Smooth muscle cell (in vitro differentiated cells): ENCODE measurements around the gene WWOX. TPM values are rescaled to one million over a fixed set of nuclear protein-coding genes. Genes with fewer than 3 reads are reported as not detected.

Source experiments
- DNase-seq: peaks from one replicate; lab custom pipeline; 2025; ENCODE audit not compliant: unreplicated experiment; lab: John Stamatoyannopoulos, UW
- H2AFZ ChIP-seq: fragments of 200-600 bp; sonication (generic); 2 replicates; pipeline ENCODE4 v1.6.0; 2016; ENCODE audit warnings: antibody characterized with exemption, low read depth, mild to moderate bottlenecking
- H3F3A ChIP-seq: fragments of 200-600 bp; sonication (generic); 2 replicates; pipeline ENCODE4 v1.6.0; 2017; ENCODE audit warnings: antibody characterized with exemption, low read depth
- H3K27ac ChIP-seq: fragments of 200-600 bp; sonication (generic); 2 replicates; pipeline ENCODE4 v1.5.1; 2016; ENCODE audit warnings: low read depth, mild to moderate bottlenecking
- H3K27me3 ChIP-seq: fragments of 200-600 bp; sonication (generic); 2 replicates; pipeline ENCODE4 v1.6.1; 2016; ENCODE audit warnings: low read depth, mild to moderate bottlenecking
- H3K36me3 ChIP-seq: fragments of 200-600 bp; sonication (generic); 2 replicates; pipeline ENCODE4 v1.5.1; 2016; ENCODE audit warnings: low read depth
- H3K4me1 ChIP-seq: fragments of 200-600 bp; sonication (generic); 2 replicates; pipeline ENCODE4 v1.5.1; 2016; ENCODE audit warnings: low read depth
- H3K4me2 ChIP-seq: fragments of 200-600 bp; sonication (generic); 2 replicates; pipeline ENCODE4 v1.6.0; 2016; ENCODE audit warnings: mild to moderate bottlenecking
- H3K4me3 ChIP-seq: fragments of 200-600 bp; sonication (generic); 2 replicates; pipeline ENCODE4 v1.5.1; 2016; ENCODE audit warnings: mild to moderate bottlenecking
- H3K79me2 ChIP-seq: fragments of 200-600 bp; sonication (generic); 2 replicates; pipeline ENCODE4 v1.6.0; 2016; ENCODE audit warnings: low read depth, mild to moderate bottlenecking
- H3K9ac ChIP-seq: fragments of 200-600 bp; sonication (generic); 2 replicates; pipeline ENCODE4 v1.6.0; 2016; ENCODE audit warnings: low read depth
- H3K9me3 ChIP-seq: fragments of 200-600 bp; sonication (generic); replicated peaks from 2 replicates; pipeline ENCODE4 v1.5.1; 2016; ENCODE audit warnings: low read depth
- H4K20me1 ChIP-seq: fragments of 200-600 bp; sonication (generic); 2 replicates; pipeline ENCODE4 v1.6.0; 2016; ENCODE audit warnings: low read depth
- CTCF ChIP-seq: fragments of 200-600 bp; sonication (generic); IDR thresholded peaks from 2 replicates; pipeline ENCODE4 v1.5.1; 2017; ENCODE audit warnings: borderline replicate concordance, mild to moderate bottlenecking, antibody characterized with exemption; ENCODE audit not compliant: insufficient read depth, poor library complexity, severe bottlenecking
- WGBS: methylation state at CpG from one replicate; pipeline ENCODE4 v1.1.7; 2016; ENCODE audit warnings: low lambda C conversion rate; 5-methylcytosine and 5-hydroxymethylcytosine counted together
- polyA plus RNA-seq: library from polyadenylated mRNA; unstranded; fragments of >200 nt; fragmentation: Nextera tagmentation; extraction: Ambion mirVana; gene quantifications from 2 replicates; pipeline ENCODE4 v1.2.1, GENCODE V29; 2016
- total RNA-seq: library from RNA; depleted of rRNA; stranded (reverse); fragments of >200 nt; gene quantifications from 2 replicates; pipeline ENCODE4 v1.2.3, GENCODE V29; 2014

WWOX gene
- total and polyA plus RNA-seq, 2 experiments from 2014 or later, result 7.5 to 14.0 TPM

DNA sequence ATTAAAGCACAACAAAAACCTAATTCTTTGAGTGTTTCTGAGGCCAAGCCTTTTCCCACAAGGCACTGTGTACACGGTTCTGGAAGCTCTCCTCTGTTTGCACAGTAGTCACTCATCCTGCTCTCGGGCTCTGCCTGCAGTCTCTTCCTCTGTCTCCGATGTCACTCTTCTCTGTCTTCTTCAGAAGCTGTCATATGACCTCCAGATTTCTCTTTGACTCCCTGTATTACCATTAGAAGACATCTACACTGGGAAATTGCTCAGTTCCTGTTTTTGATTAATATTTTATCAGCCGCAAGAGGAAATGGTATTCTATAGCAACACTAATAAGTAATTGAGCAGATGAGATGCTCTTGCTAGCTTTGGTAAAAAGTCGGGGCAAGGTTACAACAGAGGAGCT is 422.9 kb downstream of the WWOX start:
- 76% methylated on average over 5 of the region's 5 CpGs for whole genome bisulfite sequencing
- no peak overlapping the region for H3K4me3 ChIP-seq
- no peaks in the 10 kb centered on the region for H3K36me3 ChIP-seq
- H3F3A ChIP-seq, result no peaks in the 10 kb centered on the region
- no peaks in the 10 kb centered on the region for H3K27me3 ChIP-seq
- no peaks in the 10 kb centered on the region for H4K20me1 ChIP-seq
- H3K9ac ChIP-seq, result no peak overlapping the region
- H3K27ac ChIP-seq, result no peak overlapping the region
- H3K9me3 ChIP-seq, result no peaks in the 10 kb centered on the region
- no peak for DNase-seq
- no peak for TF ChIP-seq CTCF
- H2AFZ ChIP-seq, result no peak overlapping the region
- peaks cover 6% of the 10 kb centered on the region for H3K4me1 ChIP-seq
- no peaks in the 10 kb centered on the region for H3K79me2 ChIP-seq
- no peak overlapping the region for H3K4me2 ChIP-seq

GRCh38 chr16:78523212-78523985 is 423.9 kb downstream of the WWOX start:
- H4K20me1 ChIP-seq, result no peaks in the 10 kb centered on the region
- no peaks in the 10 kb centered on the region for H3F3A ChIP-seq
- H3K9ac ChIP-seq, result no peak overlapping the region
- no peaks in the 10 kb centered on the region for H3K79me2 ChIP-seq
- WGBS, result 86% methylated on average over 9 of the region's 9 CpGs
- no peak overlapping the region for H3K27ac ChIP-seq
- DNase-seq, result no peak
- no peak overlapping the region for H3K4me3 ChIP-seq
- H3K4me2 ChIP-seq, result no peak overlapping the region
- no peaks in the 10 kb centered on the region for H3K9me3 ChIP-seq
- no peaks in the 10 kb centered on the region for H3K36me3 ChIP-seq
- peaks cover 6% of the 10 kb centered on the region for H3K4me1 ChIP-seq
- no peak for TF ChIP-seq CTCF
- H3K27me3 ChIP-seq, result no peaks in the 10 kb centered on the region
- H2AFZ ChIP-seq, result no peak overlapping the region

DNA sequence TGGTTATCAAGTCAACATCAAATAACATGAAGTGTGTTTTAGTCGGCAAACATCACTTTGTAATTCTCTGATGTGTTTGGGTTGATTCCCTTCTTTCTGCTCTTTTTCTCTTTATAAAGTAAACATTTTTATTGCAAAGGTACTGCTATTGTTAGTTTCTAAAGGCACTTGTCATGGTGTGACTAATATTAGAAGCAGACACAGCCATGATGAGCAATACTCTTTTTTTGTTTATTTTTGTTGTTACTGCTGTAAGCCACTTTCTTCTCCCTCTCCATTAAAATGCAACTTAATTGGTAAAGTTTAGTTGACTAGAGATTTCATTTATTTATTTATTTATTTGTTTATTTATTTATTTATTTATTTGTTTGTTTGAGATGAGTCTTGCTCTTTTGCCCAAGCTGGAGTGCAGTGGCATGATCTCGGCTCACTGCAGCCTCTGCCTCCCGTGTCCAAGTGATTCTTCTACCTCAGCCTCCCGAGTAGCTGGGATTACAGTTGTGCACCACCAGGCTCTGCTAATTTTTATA is 424.7 kb downstream of the WWOX start:
- H4K20me1 ChIP-seq, result no peaks in the 10 kb centered on the region
- no peaks in the 10 kb centered on the region for H3K79me2 ChIP-seq
- H3K27me3 ChIP-seq, result no peaks in the 10 kb centered on the region
- H3K4me3 ChIP-seq, result no peak overlapping the region
- no peak for TF ChIP-seq CTCF
- no peaks in the 10 kb centered on the region for H3K9me3 ChIP-seq
- H3K36me3 ChIP-seq, result no peaks in the 10 kb centered on the region
- H3K4me1 ChIP-seq, result peaks cover 6% of the 10 kb centered on the region
- H3K4me2 ChIP-seq, result no peak overlapping the region
- no peaks in the 10 kb centered on the region for H3F3A ChIP-seq
- WGBS, result 81% methylated on average over 4 of the region's 4 CpGs
- H2AFZ ChIP-seq, result no peak overlapping the region
- no peak for DNase-seq
- H3K9ac ChIP-seq, result no peak overlapping the region
- no peak overlapping the region for H3K27ac ChIP-seq

GRCh38 chr16:78528265-78528664 is 428.8 kb downstream of the WWOX start:
- Histone ChIP-seq H2AFZ (no peak overlapping the region), H3K27me3 (peaks cover 7% of the 10 kb centered on the region), H3K4me3 (no peak overlapping the region), H3K36me3 (no peaks in the 10 kb centered on the region), H3K9me3 (no peaks in the 10 kb centered on the region), H3K9ac (no peak overlapping the region), H3K79me2 (no peaks in the 10 kb centered on the region), H3K4me1 (peaks cover 6% of the 10 kb centered on the region), H3K27ac (no peak overlapping the region), H4K20me1 (no peaks in the 10 kb centered on the region), H3K4me2 (no peak overlapping the region), H3F3A (no peaks in the 10 kb centered on the region)
- 39% methylated on average over 5 of the region's 5 CpGs for WGBS
- DNase-seq, result no peak
- no peak for TF ChIP-seq CTCF
